T-helper 22 cell (primary cell): ENCODE measurements around the gene ADGRL2.

Experiments used
- DNase-seq: peaks from one replicate; pipeline ENCODE4 v3.0.0-alpha.2; 2020; ENCODE audit warnings: low read depth

The ADGRL2 gene

DNA sequence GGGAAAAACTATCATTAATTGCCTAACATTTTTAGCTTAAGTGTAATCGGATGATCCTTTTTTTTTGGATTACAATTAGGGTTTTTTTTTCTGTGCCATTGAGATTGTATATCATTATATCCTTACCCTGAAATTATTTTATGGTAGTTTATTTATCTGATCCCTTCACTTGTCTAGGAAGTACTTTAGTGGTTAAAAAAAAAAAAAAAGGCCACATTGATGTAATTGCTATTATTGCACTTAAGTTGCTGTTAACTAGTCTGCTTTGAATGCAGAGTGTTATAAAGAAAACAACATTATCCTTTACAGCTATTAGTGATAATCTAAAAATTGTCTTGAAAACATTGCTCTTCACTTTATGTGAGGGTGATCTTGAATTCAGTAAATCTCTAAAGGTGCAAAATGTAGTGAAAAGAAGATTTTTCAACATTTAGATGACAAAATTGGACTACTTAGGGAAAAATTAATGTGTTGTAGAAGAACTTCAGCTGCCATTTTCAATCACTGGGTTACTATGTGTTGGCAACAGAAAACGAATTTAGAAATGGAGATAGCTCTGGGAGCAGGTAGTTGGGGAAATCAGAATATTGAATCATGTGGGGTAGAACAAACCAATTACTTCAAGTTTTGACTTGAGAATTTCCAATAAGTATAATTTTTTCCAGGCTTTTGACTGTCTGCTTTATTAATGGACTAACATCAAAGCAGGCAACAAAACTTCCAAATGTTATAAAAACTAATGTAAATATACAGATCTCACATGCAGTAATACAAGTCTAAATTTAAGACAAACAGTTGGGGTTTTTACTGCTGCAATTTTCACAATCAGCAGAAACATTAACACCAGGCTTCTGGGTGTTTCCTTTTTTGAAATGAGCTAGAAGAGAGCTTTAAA, 5.0 kb downstream of the ADGRL2 start:
- no peak for DNase-seq

DNA sequence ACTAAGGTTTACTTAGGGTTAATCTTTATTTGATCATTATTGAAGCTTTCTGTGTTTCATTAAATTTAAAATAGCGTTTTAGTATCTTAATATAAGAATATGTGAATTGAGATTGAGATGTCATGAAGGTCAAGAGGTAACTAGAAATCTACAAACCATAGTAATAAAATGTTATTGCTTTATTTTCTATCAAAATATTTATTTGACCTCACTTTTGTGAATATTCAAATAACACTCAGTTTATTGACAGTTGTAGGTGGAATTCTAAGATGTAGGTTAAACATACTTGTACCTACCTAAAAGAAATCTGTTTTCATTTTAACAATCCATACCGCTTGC, 5.7 kb downstream of the ADGRL2 start:
- DNase-seq = no peak

DNA sequence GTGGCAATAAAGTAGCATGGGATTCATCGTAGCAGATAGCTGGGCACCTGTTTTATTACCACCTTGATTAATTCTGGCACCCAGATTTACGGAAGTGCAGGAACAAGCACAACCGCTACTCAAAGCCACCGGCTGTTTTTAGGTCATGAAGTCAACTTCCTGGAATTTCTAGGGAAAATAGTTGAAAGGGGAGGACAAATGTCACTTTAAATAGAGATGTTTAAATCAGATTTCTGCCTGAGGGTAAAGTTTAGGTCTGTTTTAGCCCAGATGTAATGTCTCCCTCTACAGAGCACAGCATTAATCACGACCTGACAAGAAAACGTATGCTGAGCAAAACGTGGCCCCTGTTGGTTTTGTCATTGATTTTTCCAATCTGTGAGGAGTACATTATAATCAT, 8.0 kb downstream of the ADGRL2 start:
- DNase-seq = no peak

DNA sequence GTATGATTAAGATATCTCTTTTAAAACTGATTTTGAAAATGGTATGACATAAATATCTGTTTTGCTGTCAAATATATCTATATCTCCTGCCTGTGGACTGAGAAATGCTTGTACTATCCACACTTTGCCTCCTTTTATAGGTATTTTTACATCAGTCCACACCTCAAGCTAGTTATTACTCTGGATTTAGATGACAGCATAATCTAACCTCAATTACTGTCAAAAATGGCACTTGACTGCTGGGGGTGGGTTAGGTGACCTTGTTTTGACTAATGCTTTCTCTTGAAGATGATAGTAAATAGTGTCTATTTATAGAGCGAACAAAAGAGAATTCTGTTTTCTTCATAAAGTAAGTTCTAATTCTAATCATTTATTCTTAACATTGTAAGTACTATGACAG, 9.1 kb downstream of the ADGRL2 start:
- no peak for DNase-seq

DNA sequence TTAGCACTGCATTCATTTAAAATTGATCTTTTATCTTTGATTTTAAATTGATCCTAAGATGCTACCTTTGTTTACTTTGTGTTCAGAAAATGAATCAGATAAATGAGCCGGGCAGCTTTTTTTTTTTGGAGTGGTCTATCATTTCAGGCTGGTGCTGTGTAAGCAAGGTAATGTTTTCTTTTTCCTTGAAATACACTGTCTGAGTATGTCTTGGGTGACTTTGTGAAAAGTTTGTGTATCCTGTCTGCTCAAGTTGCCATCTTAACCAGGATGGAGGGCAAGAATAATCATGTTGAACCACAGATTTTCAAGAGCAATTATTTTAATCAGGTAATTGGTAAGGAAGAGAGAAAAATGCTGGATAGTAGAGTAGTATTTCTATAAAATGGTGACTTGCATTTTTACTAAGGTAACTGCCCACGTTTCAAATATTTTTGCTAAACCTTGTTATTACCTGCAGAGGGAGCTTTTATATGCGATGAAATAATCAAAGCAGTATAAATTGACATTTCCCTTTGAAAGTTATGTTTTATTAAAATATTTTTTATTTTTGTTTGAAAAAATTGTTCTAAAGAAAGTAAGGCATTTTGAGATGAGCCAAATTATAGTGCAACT, 11.1 kb downstream of the ADGRL2 start:
- no peak for DNase-seq

DNA sequence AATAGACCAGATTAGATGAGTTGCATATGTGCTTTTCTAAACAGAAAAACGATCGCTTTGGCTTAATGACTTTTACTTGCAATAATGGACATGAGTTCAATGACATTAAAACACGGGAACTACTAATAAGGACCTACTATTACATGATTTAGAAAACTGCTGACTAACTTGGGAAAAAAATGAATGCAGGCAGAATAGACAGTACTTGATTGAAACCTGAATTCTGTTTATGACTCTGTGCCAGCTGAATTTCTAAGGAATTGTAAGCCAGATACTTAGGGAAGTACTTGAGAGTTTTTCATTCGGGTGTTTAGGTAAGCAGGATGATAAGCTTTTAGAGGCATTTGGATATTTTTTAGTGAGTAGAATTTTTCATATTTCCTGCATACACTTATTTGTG, 12.0 kb downstream of the ADGRL2 start:
- DNase-seq = no peak

DNA sequence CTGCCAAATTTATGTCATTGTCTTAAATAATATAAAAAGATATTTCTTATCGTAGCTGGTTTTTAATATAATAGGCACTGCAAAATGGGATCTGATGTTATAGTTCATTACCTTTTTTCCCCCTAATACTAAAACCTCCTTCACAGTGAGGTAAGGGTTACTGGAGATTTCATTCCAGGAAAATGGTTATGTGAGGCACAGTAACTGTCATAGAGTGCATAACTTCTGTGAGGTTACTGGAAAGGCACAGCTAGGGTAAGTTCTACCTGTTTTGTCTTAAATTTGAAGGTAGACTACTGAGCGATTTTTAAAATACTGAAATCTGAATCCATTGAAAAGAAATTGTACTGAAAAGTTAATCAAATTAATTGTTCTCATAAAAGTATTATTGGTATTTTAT, 13.0 kb downstream of the ADGRL2 start:
- no peak for DNase-seq

DNA sequence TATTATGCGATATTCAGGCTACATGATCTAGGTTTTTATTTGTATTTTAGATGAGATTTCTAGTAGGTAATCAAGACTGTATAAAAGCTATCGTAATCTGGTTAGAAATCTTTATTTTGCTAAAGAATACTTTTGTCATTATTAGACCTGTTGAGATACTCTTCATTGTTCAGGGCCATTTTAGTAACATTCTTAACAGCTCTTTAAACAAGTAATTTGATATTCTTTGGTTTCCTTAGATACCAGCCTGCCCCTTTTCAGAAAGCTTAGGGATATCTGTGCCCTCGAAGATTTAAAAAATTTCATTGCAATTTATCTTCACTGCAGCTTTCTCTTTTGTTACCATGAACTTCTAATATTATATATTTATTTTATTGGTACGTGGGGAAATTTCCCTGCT, 18.9 kb downstream of the ADGRL2 start:
- no peak for DNase-seq

DNA sequence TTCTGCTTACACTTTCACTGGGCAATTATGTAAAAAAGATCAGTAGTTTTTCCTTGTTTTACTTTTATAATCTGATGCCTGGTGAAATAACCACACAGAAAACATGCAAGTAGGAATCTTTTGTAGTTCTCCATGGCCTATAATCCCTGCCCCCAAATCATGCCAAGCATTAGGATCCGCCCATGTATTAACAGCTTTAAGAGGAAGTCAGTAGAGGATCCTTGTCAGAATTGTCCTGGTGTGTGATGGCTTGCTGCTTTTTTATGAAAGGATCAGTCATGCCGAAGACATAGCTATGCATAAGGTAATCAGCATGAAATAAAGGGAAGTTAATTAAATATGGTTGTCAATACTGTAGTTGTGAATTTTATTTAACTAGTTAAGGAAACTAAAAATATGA, 20.0 kb downstream of the ADGRL2 start:
- DNase-seq = no peak

DNA sequence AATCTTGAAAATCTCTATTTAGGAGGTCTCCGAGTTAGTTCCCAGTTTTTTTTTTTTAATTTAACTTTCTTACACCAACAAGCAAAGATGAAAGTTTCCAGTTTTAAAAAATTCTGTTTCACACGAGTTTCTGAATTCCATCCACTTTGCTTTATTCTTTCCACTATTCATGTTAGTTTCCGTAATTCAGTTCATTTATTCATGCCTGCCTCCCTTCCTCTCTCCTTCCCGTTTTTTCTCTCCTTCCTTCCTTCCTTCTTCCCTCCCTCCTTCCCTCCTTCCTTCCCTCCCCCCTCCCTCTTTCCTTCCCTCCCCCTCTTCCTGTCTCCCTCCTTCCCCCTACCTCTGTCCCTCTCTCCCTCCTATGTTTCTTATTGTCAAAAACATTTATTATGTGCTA, 22.3 kb downstream of the ADGRL2 start:
- no peak for DNase-seq

DNA sequence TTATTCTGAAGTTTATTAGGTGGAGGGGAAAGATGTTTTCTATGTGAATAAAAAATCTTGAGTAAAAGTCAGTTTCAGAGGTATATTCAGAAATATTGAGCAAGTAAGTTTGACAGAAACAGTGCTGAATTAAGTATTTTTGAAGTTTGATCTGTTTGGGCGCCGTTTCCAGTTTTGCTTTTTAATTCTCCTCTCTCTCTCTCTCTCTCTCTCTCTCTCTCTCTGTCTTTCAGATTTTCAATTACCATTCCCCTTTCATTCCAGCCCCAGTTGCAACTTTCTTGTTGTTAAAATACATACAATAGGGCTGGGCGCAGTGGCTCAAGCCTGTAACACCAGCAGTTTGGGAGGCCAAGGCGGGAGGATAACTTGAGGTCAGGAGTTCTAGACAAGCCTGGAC, 24.0 kb downstream of the ADGRL2 start:
- DNase-seq = no peak

DNA sequence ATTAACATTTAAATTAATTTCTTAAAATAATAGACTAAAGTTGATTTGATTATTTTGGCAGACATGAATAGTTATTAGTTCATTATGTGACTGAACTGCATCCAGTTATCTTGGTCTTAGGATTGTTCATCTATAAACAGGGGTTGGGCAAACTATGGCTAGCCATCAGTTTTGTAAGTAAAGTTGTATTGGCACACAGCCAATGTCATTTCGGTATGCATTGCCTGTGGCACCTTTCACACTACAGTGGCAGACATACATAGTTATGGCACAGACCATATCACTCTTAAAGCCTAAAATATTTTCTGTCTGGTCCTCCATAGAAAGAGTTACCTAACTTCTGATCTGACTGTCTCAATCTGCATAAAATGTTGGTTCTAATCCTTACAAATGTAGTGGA, 27.2 kb downstream of the ADGRL2 start:
- DNase-seq = no peak

DNA sequence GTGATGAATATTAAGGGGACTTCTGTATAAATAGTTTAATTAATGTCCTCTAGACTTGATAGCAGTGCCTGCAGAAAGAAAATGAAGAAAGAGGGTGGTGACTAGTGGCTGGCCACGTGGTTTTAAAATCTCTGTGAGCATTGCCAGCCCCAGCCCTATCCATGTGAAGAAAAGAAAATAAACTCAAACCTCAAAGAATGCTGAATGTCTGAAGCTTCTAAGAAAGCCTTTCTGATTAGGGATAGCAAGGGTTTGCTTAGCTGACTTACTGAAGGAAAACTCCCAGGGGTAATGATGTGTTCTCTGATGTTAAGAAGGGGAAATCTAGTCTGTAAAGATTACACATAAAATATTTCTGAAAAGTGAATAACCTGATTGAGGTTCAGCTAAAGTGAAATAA, 31.8 kb downstream of the ADGRL2 start:
- no peak for DNase-seq

DNA sequence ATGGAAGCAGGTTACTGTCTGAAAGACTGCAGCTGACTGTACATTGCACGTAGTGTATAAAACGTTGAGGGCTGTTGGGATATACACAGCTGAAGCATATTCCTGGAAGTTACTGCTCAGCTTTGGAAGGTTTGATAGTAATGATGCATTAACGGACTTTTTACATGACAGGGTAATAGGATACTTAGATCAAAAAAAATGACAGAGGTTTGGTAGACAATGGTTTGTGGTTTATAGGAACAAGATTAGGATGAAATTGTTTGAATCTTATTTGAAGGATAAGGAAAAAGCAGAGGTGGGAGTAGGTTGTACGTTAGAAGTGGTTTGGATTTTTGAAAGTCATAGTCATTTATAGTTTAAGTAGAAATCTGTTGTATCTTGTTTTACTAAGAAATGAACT, 33.0 kb downstream of the ADGRL2 start:
- DNase-seq = no peak

DNA sequence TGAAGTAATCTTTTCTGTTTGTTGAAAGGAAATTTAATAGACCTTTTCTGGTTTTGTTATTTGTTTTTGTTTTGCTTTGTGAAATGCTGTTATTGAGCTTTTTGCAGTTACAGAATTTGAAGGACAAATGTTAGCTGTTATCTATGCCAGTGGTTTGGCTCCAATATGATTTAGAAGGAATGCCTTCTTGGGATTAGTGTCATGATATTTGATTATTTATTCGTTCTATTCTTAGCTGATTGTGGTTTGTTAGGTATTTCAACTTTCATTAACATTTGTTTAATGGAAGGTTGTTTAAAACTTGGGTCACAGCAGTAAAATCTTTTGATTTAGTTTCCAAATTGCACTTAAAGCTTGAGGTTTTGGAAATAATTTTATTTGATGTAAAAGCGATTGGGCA, 33.5 kb downstream of the ADGRL2 start:
- no peak for DNase-seq

DNA sequence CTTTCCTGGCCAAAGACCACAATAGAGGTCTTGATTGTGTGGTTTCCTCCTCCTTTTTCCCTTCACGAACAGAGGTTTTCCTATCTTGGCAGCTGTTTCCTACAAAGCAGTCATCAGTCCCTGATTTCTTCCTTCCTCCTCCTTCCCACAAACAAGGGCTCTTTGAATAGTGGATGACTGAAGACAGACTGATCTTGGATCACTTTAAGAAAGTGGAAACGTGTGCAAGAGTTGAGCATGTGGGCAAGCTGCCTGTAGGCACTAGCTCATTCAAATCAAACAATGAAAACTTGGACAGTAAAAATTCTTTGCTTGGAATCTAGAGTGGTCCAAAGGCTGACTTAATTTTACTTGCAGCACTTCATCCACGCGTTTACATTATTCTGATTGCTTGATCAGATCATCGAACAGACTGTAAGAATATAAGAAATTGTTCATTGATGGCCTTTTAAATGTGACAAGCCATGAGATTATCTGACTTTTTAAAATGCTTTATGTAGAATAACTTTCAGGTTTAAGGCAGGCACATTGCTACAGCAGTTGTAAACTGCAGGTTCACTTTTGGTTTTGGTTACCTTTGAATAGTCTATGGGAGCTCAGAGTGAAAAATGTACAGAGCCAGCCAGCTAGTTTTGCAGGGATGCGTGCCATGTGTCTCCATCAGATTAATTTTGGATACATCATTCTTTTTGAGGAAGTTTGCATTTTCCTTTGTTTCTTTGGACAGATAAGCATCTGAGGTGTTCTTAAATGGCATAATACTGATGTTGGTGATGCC, 34.4 kb downstream of the ADGRL2 start:
- no peak for DNase-seq

DNA sequence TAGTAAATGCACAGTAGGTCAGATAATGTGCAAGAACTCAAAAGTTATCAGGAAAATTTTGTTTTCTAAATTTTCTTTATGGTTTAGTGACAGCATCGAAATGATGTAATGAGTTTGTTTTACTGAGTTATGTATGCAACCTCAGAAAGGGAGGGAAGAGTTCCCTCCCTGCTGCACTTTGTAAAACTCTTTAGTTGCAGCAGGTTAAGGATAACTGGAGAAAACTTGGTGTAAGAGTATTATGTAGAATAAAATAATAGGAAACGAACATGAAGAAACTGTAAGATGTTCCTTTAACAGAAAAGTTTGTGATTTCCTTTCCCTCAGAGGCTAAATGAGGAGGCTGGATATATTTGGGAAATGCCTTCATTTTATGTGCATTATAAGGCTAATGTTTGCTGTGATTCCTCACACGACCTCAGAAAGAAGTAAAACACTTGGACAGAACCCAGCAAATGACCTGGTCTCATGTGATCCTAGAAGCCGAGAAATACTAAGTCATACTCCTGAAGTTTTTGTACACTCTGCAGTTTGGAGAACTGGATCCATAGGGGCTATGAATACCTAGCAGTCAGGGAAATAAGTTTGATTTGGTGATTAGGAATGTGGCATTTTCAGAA, 35.4 kb downstream of the ADGRL2 start:
- DNase-seq = no peak

DNA sequence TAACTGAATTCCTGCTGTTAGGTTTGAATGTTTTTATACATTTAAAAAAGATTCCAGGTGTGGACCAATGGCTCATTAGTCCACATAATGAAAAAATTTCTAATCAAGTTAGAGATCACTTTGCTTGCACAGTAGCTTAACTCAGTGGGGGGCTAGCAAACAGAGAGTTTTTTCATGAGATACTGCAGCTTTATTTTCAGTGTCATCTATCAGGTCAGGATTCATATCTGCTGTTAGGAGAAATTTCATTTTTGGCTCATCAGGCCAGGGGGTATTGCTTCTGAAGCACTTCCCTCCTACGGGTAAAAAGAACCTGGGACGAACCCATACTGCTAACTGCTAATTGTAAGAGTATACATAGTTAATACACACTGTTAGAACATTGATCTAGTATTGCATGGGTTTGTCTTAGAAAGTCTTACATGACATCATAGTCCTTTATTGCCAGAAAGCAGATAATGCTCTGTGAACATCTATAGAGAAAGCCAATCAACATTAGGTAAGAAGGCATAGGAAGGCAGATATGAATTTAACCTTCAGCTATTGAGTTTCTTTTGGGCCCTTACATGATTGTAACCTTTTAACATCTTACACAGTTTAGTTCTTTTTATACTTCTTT, 38.0 kb downstream of the ADGRL2 start:
- no peak for DNase-seq

DNA sequence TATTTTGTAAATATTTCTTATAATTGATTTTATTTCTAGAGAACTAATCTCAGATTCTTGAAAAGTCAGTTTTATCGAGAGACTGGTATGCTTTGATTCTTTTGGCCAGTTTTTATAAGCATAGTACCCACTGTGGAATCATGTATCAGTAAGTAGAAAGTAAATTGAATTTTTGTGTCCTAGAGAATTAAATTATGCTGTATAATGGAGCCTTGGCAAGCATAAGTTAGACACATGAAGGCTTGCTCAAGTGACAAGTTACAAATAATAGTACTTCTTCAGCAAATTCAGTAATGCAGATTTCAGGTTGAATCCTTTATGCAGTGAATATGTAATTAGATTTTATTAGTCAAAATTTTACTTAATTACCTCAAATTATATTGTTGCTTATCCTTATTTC, 40.1 kb downstream of the ADGRL2 start:
- no peak for DNase-seq

DNA sequence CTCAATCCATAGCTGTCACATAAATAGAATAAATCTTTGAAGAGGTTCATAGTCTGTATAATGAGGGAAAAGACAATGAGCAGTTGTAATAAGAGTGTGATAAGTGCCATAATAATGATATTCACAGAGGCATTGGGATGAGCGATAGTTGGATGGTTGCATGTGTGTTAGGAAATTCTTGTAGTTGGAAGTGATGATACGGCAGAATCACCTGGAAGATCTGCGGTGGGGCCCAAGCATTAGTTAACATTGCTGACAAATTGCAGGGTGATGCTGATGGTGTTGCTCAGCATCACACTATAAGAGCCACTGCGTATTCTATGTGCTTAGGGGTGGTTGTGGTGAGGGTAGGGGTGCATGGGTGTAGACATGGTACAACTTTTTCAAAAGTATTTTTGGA, 41.1 kb downstream of the ADGRL2 start:
- DNase-seq = no peak

DNA sequence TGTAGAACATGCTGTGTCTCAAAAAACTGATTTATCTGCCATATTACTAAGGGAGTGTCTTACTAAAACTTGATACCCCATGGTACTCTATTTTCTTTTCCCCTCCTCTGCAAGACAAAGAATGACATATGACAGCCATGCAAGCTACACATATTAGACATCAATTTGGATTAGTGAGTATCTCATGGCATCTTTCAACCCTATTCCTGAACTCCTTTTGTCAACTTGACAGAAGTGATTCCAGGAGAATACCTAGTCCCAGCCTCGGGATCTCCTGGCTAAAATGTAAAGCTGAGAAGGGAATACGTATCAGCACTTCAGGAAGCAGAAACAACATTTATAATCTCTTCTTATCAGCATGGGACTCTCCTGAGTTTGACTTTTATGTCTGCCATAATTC, 43.7 kb downstream of the ADGRL2 start:
- DNase-seq = no peak

DNA sequence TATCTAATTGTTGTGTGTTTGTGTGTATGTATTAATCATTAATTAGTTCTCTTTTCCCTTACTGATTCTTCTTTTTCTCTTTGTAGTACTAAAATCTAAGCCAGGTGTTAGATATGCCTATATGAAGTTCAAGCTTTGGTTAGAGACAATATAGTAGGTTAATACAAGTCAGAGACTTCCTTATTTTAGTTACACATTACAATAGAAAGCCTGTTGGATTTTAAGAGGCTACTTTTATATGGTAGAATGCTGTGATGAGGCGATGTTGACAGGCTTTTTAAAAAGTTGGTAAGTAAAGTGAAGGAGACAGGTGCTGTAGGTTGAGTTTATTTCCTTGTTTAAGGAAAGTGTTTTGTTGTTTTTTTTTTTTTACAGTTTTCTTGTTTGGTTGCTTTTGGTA, 45.9 kb downstream of the ADGRL2 start:
- DNase-seq = no peak
